Measurements from ENCODE around the gene CHST2. TPM values are rescaled to one million over a fixed set of nuclear protein-coding genes. Genes with fewer than 3 reads are reported as not detected.

The CHST2 gene
- total and polyA plus RNA-seq, 2 donors (not counting 3 experiments of a cell fraction or from before 2014, with no cell fraction given), result 4.3 to 6.5 TPM

GRCh38 chr3:143170676-143171075, 51.1 kb downstream of the CHST2 start:
- Histone ChIP-seq H3K4me2 (ENCODE audit: insufficient read depth, low read length) (no peak overlapping the region), H3K4me3 (replicated peaks in 1 of 3; ENCODE audit: insufficient read depth in 1 of 3, low read depth in 1 of 3, low read length in 3 of 3) (no peak overlapping the region), H3K27ac (ENCODE audit: insufficient read depth, low read depth, low read length) (no peak overlapping the region), H4K20me1 (replicated peaks; ENCODE audit: control insufficient read depth, extremely low read depth, insufficient read depth, low read length) (no peaks in the 10 kb centered on the region), H3K79me2 (ENCODE audit: control insufficient read depth, insufficient read depth, low read length) (no peaks in the 10 kb centered on the region), H3K9me3 (replicated peaks; ENCODE audit: control insufficient read depth, insufficient read depth, low read length) (no peaks in the 10 kb centered on the region), H3K9ac (replicated peaks; ENCODE audit: extremely low read depth, insufficient read depth, low read length) (no peak overlapping the region), H3K36me3 (ENCODE audit: control insufficient read depth in 2 of 2, extremely low read depth in 1 of 2, insufficient read depth in 2 of 2, low read length in 2 of 2) (no peaks in the 10 kb centered on the region), H3K9me1 (replicated peaks; ENCODE audit: control insufficient read depth, extremely low read depth, insufficient read depth, low read length) (no peaks in the 10 kb centered on the region), H2AFZ (ENCODE audit: low read depth, low read length) (no peak overlapping the region), H3K4me1 (ENCODE audit: control insufficient read depth, extremely low read depth, insufficient read depth, low read length) (peaks cover 18% of the 10 kb centered on the region), H3K27me3 (ENCODE audit: control insufficient read depth in 2 of 2, insufficient read depth in 2 of 2, low read length in 2 of 2) (no peaks in the 10 kb centered on the region)
- no peak for TF ChIP-seq GATA2 (IDR thresholded peaks at IDR 0.05; ENCODE audit: insufficient read depth, insufficient read length, low read depth, low read length)
- TF ChIP-seq EZH2 (IDR thresholded peaks at IDR 0.05; ENCODE audit: borderline replicate concordance, low read depth, low read length, severe bottlenecking), result no peak
- no peak for TF ChIP-seq POLR2A (IDR thresholded peaks at IDR 0.05; ENCODE audit: low read depth, low read length)
- no peak for TF ChIP-seq CTCF (IDR thresholded peaks at IDR 0.05; ENCODE audit: extremely low read depth in 1 of 2, insufficient read depth in 1 of 2, low read depth in 1 of 2, low read length in 2 of 2)
- no peak for TF ChIP-seq FOS (IDR thresholded peaks at IDR 0.05; ENCODE audit: borderline replicate concordance, insufficient read depth, low read length)
- TF ChIP-seq MAX (IDR thresholded peaks at IDR 0.05; ENCODE audit: insufficient read depth, insufficient read length), result no peak
- no peak for TF ChIP-seq JUN (IDR thresholded peaks at IDR 0.05; ENCODE audit: borderline replicate concordance, insufficient read depth, insufficient read length, low read depth)
- no peak for TF ChIP-seq POLR2AphosphoS5 (IDR thresholded peaks at IDR 0.05; ENCODE audit: insufficient read depth, low read depth, low read length)
- no peak for TF ChIP-seq MYC (IDR thresholded peaks at IDR 0.05; ENCODE audit: low read depth, low read length)
- POLR2A ChIA-PET, result no interaction called here
- intact Hi-C loops (cut with micrococcal nuclease), result no loop called here
- FAIRE-seq, result no peak
- DNase-seq (ENCODE audit: low read depth, low spot score), result peak; percentile 11
- dilution Hi-C loops (cut with MboI; ENCODE audit: extremely low pct_ligation_motif_present, low sequenced_read_pairs), result no loop called here
- CTCF ChIA-PET, result interaction anchor here (1.2 kb wide), 1 partner anchor 27 kb away, joined by 3 read pairs; no protein-coding TSS in a partner anchor
- BruUV-seq (replicated peaks), result no TSS peak

Data from endothelial cell of umbilical vein (primary cell).